GM18951 (cell line): ENCODE measurements around the gene HSD11B1L.
"Not testable (repeated sequence)": the region's sequence is repeated elsewhere in the genome, so short reads cannot be mapped to it uniquely, and the experiment has no call there.

Experiments
- POLR2A ChIP-seq: IDR thresholded peaks from 4 replicates; pipeline ENCODE4 v1.6.1; 2011; ENCODE audit warnings: mild to moderate bottlenecking; ENCODE audit not compliant: insufficient read length, insufficient read depth; ENCODE audit errors: extremely low read depth
- in situ Hi-C: fragments of 300-500 bp; cut with MboI; formaldehyde crosslinking; loops from one replicate; pipeline ENCODE4 v1.12.0; 2022; ENCODE audit warnings: low sequenced_read_pairs, mixed read lengths, inconsistent platforms; ENCODE audit not compliant: unreplicated experiment

HSD11B1L gene

DNA sequence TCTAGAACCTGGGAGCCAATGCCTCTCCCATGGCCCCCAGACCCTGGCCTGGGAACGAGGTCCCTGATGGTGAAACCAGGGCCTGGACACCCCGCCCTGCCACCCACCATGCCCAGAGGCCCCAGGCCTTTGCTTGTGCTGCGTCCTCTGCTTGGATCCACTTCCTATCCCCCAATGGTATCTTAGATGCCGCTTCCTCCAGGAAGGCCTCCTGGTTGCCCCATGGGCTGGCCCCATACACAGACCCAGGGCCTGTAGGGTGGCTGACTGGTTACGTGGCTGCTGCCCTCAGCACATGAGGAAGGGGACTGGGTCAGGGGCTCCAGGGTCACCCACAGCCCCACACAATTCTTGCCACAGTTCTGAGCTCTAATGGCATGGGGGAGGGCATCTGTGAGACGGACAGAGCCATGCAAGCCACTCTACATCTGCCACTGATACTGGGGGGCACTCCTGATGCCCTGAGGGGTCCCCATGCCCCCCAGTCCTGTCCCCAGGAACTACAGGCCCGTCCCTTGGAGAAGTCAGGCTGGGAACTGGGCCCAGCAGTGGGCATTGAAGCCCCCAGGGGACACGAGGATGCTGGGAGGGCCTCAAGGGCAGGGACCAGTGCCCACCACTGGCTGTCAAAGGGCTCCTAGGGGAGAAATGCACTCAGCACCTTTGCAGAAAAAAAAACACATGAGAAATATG is 14.3 kb downstream of the HSD11B1L start:
- in situ Hi-C loops: no loop called here

DNA sequence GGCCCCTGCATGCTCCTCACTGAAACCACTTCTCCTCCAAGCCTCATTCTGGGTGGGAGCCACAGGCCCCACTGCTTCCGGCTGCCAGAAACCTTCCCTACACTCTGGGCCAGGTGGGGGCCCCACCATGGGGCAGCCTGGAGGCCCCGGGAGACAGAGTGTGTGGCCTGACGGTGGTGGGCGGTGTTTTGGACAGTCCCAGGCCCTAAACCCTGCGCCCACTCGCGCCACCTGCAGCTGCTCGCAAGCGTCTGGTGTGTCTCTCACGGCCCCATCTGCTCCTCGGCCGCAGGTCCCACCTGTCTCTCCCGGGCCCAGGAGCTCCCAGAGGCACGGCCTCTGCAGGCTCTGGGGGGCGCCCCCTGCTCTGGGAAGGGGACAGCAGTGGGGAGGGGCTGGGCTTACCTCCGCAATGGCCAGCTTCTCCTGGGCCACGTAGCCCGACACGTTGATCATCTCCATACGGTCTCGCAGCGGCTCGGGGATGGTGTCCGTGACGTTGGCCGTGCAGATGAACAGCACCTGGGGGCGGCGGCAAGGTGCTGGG is 14.9 kb downstream of the HSD11B1L start:
- peak; percentile 8 for TF ChIP-seq POLR2A
- in situ Hi-C loops: no loop called here

More for the DNA sequence above, 14.3 kb downstream of the HSD11B1L start:
- peak; percentile 7 for TF ChIP-seq POLR2A

DNA sequence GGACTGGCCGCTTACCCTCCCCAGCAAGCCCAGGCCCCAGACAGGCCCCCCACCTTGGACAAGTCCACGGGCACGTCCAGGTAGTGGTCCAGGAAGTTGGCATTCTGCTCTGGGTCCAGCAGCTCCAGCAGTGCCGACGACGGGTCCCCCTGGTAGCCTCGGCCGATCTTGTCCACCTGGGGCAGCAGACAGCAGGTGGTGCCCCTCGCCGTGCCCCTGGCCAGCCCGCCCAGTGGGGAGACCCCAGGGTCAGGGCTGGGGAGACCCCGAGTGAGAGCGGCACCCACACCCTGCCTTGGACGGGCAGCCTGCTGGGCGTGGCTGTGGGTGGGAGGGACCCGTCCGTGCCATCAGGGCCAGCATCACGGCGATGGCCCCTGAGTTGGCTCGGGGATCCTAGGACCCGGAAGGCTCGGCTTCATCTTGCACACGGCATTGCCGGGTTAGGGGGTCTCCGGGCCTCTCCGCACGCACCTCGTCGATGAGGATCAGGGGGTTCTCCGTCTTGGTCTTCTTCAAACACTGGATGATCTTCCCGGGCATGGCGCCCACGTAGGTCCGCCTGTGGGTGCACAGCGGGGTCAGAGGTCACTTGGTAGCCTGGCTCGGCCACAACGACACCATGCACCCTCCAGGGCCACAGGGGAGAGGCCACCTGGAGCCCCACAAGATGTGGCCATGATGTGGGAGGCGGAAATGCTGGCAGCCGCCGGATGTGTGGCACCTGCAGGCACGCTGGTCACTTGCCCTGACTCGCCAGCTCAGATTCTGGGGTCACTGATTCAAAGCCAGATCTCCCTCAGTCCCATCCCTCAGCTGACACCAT is 15.6 kb downstream of the HSD11B1L start:
- in situ Hi-C loops: no loop called here
- no peak for TF ChIP-seq POLR2A

DNA sequence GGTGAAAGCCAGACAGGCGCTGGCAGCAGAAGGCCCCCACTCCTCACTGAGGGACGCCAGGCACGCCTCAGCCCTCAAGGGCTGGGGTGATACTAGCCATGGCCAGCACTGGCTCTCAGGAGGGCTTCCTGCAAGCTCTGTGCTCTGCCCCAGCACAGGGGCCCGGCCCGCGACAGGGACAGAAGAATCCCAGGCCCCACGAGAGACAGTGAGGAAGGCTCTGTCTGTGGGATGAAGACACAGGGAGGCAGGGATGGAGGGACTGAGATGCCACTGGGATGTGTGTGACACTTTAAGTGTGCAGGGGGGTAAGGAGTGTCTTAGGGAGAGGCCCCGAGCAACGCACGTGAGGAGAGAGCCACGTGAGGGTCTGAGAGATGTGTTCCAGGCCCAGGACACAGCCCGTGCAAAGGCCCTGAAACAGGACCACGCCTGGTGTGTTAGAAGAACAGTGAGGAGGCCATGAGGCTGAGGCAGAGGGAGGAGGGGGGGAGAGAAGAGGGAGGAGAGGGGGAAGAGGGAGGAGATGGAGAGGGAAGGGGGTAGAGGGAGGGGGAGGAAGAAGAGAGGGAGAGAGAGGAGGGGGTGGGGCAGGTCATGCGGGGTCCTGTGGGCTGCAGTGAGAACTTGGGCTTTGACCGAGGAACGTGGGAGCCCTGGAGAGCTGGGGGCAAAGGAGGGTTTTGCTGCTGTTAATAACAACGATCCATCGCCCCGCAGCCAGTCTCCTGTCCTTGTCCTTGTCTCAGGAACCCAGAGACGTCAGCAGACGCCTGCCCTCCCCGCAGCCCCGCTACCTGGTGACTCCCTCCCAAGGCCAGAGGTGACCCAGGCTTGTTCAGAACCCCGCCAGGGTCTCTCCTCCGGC is 16.4 kb downstream of the HSD11B1L start:
- in situ Hi-C loops: no loop called here
- TF ChIP-seq POLR2A: no peak

DNA sequence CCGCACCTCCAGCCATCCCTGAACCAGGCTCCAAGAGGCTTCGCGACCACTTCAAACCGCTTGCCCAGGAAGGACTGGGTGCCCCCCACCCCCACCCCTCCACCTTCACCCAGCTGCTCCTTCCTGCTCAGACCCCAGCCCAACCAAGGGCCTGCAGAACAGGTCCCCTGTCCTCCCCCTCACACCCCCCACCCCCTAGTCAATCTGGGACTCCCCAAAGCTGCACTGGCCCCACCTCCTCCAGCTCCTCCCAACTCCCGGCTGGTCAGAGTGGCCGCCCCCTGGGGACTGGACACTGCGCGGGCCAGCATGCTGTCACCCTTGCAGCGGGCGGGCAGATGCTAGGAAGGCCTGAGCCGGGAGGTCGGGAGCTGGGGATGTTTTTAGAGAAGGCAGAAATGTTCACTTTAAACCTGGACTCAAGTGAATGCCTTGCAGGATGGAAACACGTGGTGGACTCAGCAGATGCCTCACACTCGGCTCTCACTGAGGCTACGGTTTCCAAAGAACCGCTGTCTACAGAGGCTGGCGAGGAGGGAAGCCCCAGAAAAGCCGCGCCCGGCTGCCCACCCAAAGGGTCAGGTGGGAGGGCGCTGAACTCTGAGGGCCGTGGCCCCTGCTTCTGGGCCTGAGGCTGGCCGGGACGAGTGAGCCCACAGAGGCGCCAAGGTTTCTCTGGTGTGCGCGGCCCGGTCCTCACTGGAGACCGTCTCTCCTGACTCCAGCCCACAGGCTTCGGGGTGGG is 17.2 kb downstream of the HSD11B1L start:
- peak; percentile 16 for TF ChIP-seq POLR2A
- in situ Hi-C loops: no loop called here

DNA sequence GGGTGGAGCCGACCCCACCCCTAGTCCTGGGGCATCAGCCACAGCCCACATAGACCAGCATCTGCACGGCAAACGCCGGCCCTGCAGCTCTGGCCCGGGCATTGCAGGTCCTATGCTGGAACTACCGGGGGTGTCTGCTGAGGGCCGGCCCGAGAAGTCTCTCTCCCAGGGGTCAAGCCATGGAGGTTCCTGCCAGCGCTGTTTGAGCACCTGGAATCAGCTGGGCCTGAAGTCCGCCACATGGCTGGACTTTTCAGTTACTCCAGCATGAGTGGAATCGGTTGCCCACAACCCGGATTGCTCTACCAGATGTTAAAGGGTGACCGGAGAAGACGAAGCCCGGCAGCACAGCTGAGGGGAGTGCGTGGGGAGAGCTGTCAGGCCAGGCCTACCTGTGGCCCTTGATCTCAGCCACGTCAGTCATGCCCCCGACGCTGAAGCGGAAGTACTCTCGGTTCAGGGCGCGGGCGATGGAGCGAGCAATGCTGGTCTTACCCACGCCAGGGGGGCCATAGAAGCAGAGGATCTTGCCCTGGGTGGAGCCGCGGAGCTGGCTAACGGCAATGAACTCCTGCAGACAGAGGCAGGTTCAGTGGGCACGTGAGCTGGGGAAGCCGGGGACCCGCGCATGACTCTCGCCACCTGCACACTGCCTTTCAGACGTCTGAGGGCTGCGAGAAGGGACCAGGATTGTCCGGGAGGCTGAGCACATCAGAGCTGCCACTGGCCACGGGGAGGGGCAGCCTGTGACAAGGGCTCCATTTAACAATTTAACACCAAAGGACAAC is 18.0 kb downstream of the HSD11B1L start:
- in situ Hi-C loops: no loop called here
- TF ChIP-seq POLR2A: no peak

DNA sequence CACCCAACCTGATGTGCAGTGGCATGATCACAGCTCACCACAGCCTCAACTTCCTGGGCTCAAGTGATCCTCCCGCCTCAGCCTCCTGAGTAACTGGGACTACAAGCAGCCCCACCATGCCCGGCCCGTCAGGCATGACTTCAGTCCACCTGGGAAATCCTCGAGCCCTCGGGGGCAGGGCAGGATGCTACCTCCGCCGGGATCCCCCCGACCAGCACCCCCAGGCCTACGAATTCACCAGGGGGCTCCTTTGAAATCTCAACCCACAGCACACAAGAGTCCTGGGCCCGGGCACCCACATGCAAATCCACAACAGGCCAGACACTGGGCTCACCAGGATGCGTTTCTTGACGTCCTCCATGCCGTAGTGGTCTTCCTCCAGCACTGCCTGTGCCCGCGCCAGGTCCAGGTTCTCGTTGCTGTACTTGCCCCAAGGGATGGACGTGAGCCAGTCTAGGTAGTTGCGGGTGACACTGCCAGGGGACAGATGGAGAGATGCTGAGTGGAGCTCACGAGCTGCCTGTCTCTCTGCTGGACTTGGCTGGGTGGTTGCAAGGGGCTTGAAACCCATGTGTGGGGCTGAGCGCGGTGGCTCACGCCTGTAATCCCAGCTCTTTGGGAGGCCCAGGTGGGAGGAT is 19.7 kb downstream of the HSD11B1L start:
- TF ChIP-seq POLR2A: no peak
- in situ Hi-C loops: no loop called here

DNA sequence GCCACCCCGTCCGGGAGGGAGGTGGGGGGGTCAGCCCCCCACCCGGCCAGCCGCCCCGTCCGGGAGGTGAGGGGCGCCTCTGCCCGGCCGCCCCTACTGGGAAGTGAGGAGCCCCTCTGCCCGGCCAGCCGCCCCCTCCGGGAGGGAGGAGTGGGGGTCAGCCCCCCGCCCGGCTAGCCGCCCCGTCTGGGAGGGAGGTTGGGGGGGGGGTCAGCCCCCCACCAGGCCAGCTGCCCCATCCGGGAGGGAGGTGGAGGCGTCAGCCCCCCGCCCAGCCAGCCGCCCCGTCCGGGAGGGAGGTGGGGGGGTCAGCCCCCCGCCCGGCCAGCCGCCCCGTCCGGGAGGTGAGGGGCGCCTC is 21.2 kb downstream of the HSD11B1L start:
- in situ Hi-C loops: not testable (repeated sequence)

DNA sequence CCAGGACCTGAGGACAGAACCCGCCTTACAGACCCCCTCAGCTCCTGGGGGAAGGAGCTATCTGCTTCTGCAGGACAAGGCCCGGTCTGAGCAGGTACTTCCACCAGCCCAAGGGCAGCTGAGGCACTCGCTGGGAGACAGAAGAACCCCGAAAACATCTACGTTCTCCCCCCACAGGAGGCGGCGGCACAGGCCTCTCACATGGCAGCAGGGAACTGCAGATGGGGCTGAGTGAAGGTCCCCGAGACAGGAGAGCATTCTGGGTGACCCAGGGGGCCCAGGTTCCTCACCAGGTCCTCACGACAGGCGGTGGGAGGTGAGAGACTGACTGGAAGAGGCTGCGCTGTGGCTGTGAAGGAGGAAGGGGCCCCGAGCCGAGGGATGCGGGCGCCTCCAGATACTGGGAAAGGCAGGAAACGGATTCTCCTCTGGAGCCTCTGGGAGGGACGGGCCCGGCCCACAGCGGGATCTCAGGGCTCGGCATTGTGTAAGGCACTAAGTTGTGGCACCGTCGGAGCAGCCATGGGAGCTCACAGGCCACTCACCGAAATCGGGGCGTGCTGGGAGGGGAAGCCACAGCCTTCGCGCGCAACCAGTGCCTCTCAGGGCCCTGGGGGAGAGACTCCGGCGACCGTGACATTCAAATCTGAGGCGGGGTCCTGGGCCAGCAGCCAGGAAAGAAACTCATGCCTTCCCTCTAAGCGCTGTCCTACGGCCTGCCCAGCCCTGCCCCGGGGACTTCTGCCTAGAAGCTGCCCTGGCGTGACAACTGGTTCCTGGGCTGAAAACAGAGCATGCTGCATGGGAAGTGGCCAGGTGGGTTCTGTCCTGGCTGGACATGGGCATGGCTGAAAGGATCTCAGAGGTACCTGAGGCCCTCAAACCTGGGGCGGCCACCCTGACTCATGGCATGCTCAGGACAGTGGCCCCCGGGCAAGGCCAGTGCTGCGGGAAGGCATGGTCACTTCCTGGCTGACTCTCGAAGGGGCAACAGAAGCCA is 23.3 kb downstream of the HSD11B1L start:
- no peak for TF ChIP-seq POLR2A
- in situ Hi-C loops: no loop called here

DNA sequence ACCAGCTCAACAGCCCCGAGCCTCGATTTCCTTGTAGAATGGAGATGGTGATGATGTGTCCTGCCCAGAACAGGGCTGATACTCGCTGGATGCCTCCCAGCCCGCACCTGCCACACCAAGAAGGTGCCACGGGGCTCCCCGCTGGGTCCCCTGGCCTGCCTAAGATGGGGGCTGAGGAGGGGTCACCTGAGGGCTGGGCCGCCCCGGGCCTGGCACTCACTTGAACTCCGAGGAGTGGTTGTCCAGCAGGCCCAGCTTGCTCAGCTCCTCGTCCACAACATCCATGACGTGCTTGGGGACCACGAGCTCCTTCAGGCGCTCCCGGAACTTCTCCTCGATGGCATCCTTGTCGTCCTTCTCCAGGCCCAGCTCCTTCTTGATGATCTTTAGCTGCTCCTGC is 24.7 kb downstream of the HSD11B1L start:
- no peak for TF ChIP-seq POLR2A
- in situ Hi-C loops: no loop called here
